Thyroid gland (tissue), 4 donors: Measurements from ENCODE around the gene URB1. TPM values are rescaled to one million over a fixed set of nuclear protein-coding genes. Genes with fewer than 3 reads are reported as not detected.

Source experiments
- DNase-seq, 2 donors: peaks; one replicate each; pipeline ENCODE4 v3.0.0-alpha.2; 2019
- H3K27ac ChIP-seq, 3 donors: fragments of 200-600 bp; sonication (generic); 1 replicate in 2 of 3; 2 replicates in 1 of 3; pipeline ENCODE4 v1.5.1; 2016 to 2019; ENCODE audit warnings: mild to moderate bottlenecking in 1 of 3, moderate library complexity in 1 of 3
- H3K27me3 ChIP-seq: fragments of 200-600 bp; sonication (generic); one replicate; pipeline ENCODE4 v1.5.1; 2019
- H3K36me3 ChIP-seq, 2 donors: fragments of 200-600 bp; sonication (generic); one replicate each; pipeline ENCODE4 v1.5.1; 2016 to 2019
- H3K4me1 ChIP-seq, 2 donors: fragments of 200-600 bp; sonication (generic); one replicate each; pipeline ENCODE4 v1.5.1; 2017 to 2019
- H3K4me3 ChIP-seq, 3 donors: fragments of 200-600 bp; sonication (generic); replicated peaks in 1 of 3; 1 replicate in 2 of 3; 2 replicates in 1 of 3; pipeline ENCODE4 v1.5.1; 2016; ENCODE audit warnings: mild to moderate bottlenecking in 1 of 3
- H3K9me3 ChIP-seq: fragments of 200-600 bp; sonication (generic); one replicate; pipeline ENCODE4 v1.5.1; 2017
- POLR2A ChIP-seq, 2 donors: fragments of 450-650 bp; IDR thresholded peaks; one replicate each; pipeline ENCODE4 v1.6.1; 2017; ENCODE audit warnings: antibody characterized with exemption in 2 of 2, mild to moderate bottlenecking in 2 of 2, moderate library complexity in 1 of 2
- WGBS, 2 donors: methylation state at CpG; one replicate each; pipeline ENCODE4 v1.1.5; 2017; 5-methylcytosine and 5-hydroxymethylcytosine counted together
- intact Hi-C: fragments of 100-400 bp; cut with DNase I; formaldehyde crosslinking; loops from one replicate; pipeline ENCODE4 v1.15.1; 2023
- total RNA-seq, 4 donors: library from RNA; depleted of rRNA; stranded (reverse); fragments of >200 nt; gene quantifications; one replicate each; pipeline ENCODE4 v1.2.3, GENCODE V29; 2016
- TF ChIP-seq, protein P1 (sequence below), 6 experiments: fragments of 200-600 bp in 3 of 6; fragments of 450-650 bp in 3 of 6; sonication (generic) in 3 of 6; IDR thresholded peaks; one replicate each; pipeline ENCODE4 v1.5.1; 2016 to 2019; ENCODE audit warnings: antibody characterized with exemption in 6 of 6, mild to moderate bottlenecking in 2 of 6, inconsistent platforms in 1 of 6, moderate library complexity in 1 of 6

Gene URB1
- total RNA-seq, 4 donors from 2014 or later = 13.6 to 23.9 (median 15.8) TPM

DNA sequence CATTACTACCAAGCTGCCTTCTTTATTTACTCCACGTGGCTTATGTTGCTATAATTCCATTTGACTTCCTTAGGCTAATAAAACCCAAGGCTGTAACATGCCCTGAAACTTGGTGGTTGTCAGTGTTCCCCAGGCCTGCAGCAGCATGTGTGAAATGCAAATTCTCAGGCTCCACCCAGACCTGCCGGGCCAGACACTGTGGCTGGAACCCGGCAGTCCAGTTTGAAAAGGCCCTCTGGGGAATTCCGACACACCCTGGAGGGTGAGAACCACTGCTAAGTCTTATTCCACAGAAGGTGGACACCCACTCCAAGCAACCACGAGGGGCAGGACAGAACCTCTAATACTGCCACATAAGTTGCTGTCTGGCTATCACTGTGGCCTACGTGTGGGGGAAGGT, 41.4 kb downstream of the URB1 start:
- no peak for DNase-seq
- H3K36me3 ChIP-seq = peaks cover 69 to 85% of the 10 kb centered on the region in 2 donors
- WGBS, 2 donors = 82 to 87% methylated on average over 6 of the region's 6 CpGs
- no peak overlapping the region for H3K4me3 ChIP-seq
- intact Hi-C loops = no loop called here
- H3K9me3 ChIP-seq = no peaks in the 10 kb centered on the region
- no peaks in the 10 kb centered on the region for H3K27me3 ChIP-seq
- no peak overlapping the region for H3K27ac ChIP-seq
- peaks cover 0 to 3% of the 10 kb centered on the region in 2 donors for H3K4me1 ChIP-seq
- TF ChIP-seq, protein P1, sequence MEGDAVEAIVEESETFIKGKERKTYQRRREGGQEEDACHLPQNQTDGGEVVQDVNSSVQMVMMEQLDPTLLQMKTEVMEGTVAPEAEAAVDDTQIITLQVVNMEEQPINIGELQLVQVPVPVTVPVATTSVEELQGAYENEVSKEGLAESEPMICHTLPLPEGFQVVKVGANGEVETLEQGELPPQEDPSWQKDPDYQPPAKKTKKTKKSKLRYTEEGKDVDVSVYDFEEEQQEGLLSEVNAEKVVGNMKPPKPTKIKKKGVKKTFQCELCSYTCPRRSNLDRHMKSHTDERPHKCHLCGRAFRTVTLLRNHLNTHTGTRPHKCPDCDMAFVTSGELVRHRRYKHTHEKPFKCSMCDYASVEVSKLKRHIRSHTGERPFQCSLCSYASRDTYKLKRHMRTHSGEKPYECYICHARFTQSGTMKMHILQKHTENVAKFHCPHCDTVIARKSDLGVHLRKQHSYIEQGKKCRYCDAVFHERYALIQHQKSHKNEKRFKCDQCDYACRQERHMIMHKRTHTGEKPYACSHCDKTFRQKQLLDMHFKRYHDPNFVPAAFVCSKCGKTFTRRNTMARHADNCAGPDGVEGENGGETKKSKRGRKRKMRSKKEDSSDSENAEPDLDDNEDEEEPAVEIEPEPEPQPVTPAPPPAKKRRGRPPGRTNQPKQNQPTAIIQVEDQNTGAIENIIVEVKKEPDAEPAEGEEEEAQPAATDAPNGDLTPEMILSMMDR (IDR thresholded peaks at IDR 0.05) = no peak
- TF ChIP-seq POLR2A (IDR thresholded peaks at IDR 0.05) = no peak

DNA sequence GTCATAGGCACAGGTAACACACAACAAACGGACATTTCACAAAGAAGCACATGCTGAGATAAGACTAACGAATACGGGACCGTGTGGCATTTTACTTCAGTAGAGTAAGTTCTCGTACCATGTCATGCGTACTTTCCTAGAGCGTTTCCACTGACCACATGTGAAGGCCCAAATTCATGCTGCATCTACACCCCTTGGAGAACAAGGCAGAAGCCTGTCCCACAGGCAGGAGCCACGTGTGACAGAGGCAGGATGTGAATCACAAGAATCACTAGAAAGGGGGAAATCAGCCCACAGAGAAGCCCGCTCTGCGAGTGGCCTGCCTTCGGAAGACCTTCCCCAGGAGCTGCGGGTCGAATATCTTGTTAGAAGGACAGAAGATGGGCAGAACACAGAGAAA, 41.8 kb downstream of the URB1 start:
- DNase-seq = no peak
- no peak for TF ChIP-seq POLR2A (IDR thresholded peaks at IDR 0.05)
- TF ChIP-seq, protein P1 (IDR thresholded peaks at IDR 0.05) = no peak
- Histone ChIP-seq H3K27me3 (no peaks in the 10 kb centered on the region), H3K9me3 (no peaks in the 10 kb centered on the region), H3K4me3 (no peak overlapping the region), H3K4me1 (peaks cover 0 to 3% of the 10 kb centered on the region in 2 donors), H3K27ac (no peak overlapping the region), H3K36me3 (peaks cover 70 to 87% of the 10 kb centered on the region in 2 donors)
- 89 to 97% methylated on average over 13 of the region's 13 CpGs for WGBS, 2 donors
- intact Hi-C loops = no loop called here

DNA sequence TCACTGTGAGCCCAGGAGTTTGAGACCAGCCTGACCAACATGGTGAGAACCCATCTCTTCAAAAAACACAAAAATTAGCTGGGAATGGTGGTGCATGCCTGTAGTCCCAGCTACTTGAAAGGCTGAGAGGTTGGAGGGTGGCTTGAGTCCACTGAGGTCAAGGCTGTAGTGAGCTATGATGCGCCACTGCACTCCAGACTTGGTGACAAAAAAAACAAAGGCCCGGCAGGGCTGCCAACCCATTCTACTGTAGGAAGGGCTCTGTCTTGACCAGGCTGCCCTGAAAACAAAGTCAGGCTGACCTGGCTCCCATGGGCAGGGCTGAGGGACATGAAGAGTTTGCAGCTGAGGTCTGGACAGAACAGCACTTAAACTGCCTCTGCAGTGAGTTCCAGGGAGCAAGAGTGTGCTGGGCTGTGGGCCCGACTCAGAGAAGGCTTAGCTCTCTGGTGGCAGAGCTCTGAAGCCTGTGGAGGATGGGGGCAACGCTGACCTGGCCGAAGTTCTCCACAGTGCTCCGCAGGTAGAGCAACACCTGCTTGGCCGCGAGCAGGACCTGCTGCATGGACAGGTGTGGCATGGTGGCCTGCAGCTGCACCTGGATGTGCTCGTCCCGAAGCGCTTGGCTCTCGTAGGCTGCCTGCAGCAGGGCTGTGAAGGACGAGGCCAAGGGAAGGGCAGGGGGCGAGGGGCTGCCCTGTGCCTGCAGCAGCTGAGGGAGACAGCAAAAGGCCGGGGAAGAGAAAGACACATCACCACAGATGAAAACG, 42.4 kb downstream of the URB1 start:
- no peak overlapping the region for H3K27ac ChIP-seq
- 86 to 93% methylated on average over 15 to 16 of the region's 16 CpGs for WGBS, 2 donors
- intact Hi-C loops = no loop called here
- TF ChIP-seq, protein P1 (IDR thresholded peaks at IDR 0.05) = no peak
- TF ChIP-seq POLR2A (IDR thresholded peaks at IDR 0.05) = no peak
- H3K27me3 ChIP-seq = no peaks in the 10 kb centered on the region
- no peaks in the 10 kb centered on the region for H3K9me3 ChIP-seq
- peaks cover 71 to 88% of the 10 kb centered on the region in 2 donors for H3K36me3 ChIP-seq
- H3K4me1 ChIP-seq = peaks cover 0 to 3% of the 10 kb centered on the region in 2 donors
- no peak overlapping the region for H3K4me3 ChIP-seq
- DNase-seq = peak; percentile 63

DNA sequence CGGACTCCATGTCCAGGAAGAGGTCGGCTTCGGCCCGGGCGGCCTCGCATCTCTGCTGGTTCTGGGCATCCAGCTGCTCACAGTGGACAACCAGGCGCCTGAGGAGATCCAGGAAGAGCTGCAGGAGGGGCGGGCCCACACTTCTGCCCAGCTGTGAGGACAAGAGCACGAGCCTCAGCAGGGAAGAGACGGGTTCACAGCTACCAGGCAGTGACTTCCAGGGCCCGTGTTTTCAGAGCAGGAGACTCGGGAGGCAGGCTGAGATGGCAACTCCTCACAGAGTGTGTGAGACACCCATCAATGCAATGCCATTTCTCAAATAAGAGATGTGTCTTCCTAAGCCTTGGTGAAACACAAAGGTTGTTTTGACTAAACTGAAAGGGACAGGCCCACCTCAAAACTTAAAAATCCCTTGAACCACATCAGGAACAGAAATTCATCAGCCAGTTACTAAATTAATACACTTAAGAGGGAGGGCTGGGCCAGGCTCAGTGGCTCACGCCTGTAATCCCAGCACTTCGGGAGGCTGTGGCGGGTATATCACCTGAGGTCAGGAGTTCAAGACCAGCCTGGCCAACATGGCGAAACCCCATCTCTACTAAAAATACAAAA, 43.4 kb downstream of the URB1 start:
- WGBS, 2 donors = 86 to 95% methylated on average over 14 of the region's 16 CpGs
- H3K36me3 ChIP-seq = peaks cover 81 to 88% of the 10 kb centered on the region in 2 donors
- no peaks in the 10 kb centered on the region for H3K9me3 ChIP-seq
- H3K4me1 ChIP-seq = peaks cover 0 to 3% of the 10 kb centered on the region in 2 donors
- DNase-seq = no peak
- H3K27ac ChIP-seq = no peak overlapping the region
- intact Hi-C loops = no loop called here
- no peak overlapping the region for H3K4me3 ChIP-seq
- no peaks in the 10 kb centered on the region for H3K27me3 ChIP-seq
- no peak for TF ChIP-seq POLR2A (IDR thresholded peaks at IDR 0.05)
- TF ChIP-seq, protein P1 (IDR thresholded peaks at IDR 0.05) = no peak
